Measurements from ENCODE around the gene PCNX2. TPM values are rescaled to one million over a fixed set of nuclear protein-coding genes. Genes with fewer than 3 reads are reported as not detected.

Gene PCNX2
- total and polyA plus RNA-seq, 2 donors (not counting 3 experiments of a cell fraction or from before 2014, with no cell fraction given) = 6.6 to 11.0 TPM

DNA sequence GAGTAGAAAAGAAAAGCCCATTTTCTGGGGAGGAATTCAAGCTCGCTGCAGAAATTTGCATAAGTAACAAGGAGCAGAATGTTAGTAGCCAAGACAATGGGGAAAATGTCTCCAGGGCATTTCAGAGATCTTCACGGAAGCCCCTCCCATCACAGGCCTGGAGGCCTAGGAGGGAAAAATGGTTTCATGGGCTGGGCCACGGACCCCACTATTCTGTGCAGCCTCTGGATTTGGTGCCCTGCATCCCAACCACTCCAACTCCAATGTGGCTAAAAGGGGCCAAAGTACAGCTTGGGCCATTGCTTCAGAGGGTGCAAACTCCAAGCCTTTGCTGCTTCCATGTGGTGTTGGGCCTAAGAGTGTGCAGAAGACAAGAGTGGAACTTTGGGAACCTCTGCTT lies 302.0 kb downstream of the PCNX2 start:
- no TSS peak for BruUV-seq (replicated peaks)
- CTCF ChIA-PET = no interaction called here

More for the DNA sequence above, 302.0 kb downstream of the PCNX2 start:
- Histone ChIP-seq H3K9me3 (replicated peaks; ENCODE audit: control insufficient read depth, insufficient read depth, low read length) (no peaks in the 10 kb centered on the region), H3K4me3 (replicated peaks in 1 of 3; ENCODE audit: insufficient read depth in 1 of 3, low read depth in 1 of 3, low read length in 3 of 3) (no peak overlapping the region), H3K27me3 (ENCODE audit: control insufficient read depth in 2 of 2, insufficient read depth in 2 of 2, low read length in 2 of 2) (no peaks in the 10 kb centered on the region), H3K9ac (replicated peaks; ENCODE audit: extremely low read depth, insufficient read depth, low read length) (no peak overlapping the region), H2AFZ (ENCODE audit: low read depth, low read length) (no peak overlapping the region), H3K4me1 (ENCODE audit: control insufficient read depth, extremely low read depth, insufficient read depth, low read length) (no peaks in the 10 kb centered on the region), H3K36me3 (ENCODE audit: control insufficient read depth in 2 of 2, extremely low read depth in 1 of 2, insufficient read depth in 2 of 2, low read length in 2 of 2) (no peaks in the 10 kb centered on the region), H3K9me1 (replicated peaks; ENCODE audit: control insufficient read depth, extremely low read depth, insufficient read depth, low read length) (no peaks in the 10 kb centered on the region), H3K27ac (ENCODE audit: insufficient read depth, low read depth, low read length) (no peak overlapping the region), H3K4me2 (ENCODE audit: insufficient read depth, low read length) (no peak overlapping the region), H3K79me2 (ENCODE audit: control insufficient read depth, insufficient read depth, low read length) (no peaks in the 10 kb centered on the region), H4K20me1 (replicated peaks; ENCODE audit: control insufficient read depth, extremely low read depth, insufficient read depth, low read length) (no peaks in the 10 kb centered on the region)
- DNase-seq (ENCODE audit: low read depth, low spot score) = no peak
- FAIRE-seq = no peak
- dilution Hi-C loops (cut with MboI; ENCODE audit: extremely low pct_ligation_motif_present, low sequenced_read_pairs) (no loop called here), intact Hi-C loops (cut with micrococcal nuclease) (no loop called here)
- POLR2A ChIA-PET = no interaction called here
- TF ChIP-seq, protein P1, sequence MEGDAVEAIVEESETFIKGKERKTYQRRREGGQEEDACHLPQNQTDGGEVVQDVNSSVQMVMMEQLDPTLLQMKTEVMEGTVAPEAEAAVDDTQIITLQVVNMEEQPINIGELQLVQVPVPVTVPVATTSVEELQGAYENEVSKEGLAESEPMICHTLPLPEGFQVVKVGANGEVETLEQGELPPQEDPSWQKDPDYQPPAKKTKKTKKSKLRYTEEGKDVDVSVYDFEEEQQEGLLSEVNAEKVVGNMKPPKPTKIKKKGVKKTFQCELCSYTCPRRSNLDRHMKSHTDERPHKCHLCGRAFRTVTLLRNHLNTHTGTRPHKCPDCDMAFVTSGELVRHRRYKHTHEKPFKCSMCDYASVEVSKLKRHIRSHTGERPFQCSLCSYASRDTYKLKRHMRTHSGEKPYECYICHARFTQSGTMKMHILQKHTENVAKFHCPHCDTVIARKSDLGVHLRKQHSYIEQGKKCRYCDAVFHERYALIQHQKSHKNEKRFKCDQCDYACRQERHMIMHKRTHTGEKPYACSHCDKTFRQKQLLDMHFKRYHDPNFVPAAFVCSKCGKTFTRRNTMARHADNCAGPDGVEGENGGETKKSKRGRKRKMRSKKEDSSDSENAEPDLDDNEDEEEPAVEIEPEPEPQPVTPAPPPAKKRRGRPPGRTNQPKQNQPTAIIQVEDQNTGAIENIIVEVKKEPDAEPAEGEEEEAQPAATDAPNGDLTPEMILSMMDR (IDR thresholded peaks at IDR 0.05; ENCODE audit: extremely low read depth in 1 of 2, insufficient read depth in 1 of 2, low read depth in 1 of 2, low read length in 2 of 2) = no peak
- TF ChIP-seq, protein P2, sequence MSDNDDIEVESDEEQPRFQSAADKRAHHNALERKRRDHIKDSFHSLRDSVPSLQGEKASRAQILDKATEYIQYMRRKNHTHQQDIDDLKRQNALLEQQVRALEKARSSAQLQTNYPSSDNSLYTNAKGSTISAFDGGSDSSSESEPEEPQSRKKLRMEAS (IDR thresholded peaks at IDR 0.05; ENCODE audit: insufficient read depth, insufficient read length) = no peak
- TF ChIP-seq EZH2 (IDR thresholded peaks at IDR 0.05; ENCODE audit: borderline replicate concordance, low read depth, low read length, severe bottlenecking) (no peak), JUN (IDR thresholded peaks at IDR 0.05; ENCODE audit: borderline replicate concordance, insufficient read depth, insufficient read length, low read depth) (no peak), MYC (IDR thresholded peaks at IDR 0.05; ENCODE audit: low read depth, low read length) (no peak), GATA2 (IDR thresholded peaks at IDR 0.05; ENCODE audit: insufficient read depth, insufficient read length, low read depth, low read length) (no peak), FOS (IDR thresholded peaks at IDR 0.05; ENCODE audit: borderline replicate concordance, insufficient read depth, low read length) (no peak), POLR2AphosphoS5 (IDR thresholded peaks at IDR 0.05; ENCODE audit: insufficient read depth, low read depth, low read length) (no peak), POLR2A (IDR thresholded peaks at IDR 0.05; ENCODE audit: low read depth, low read length) (no peak)
